SK-N-MC (cell line): ENCODE measurements around the gene CD79B.

Source experiments
- EZH2 ChIP-seq: fragments of 200-600 bp; sonication (generic); IDR thresholded peaks from one replicate; pipeline ENCODE4 v1.6.1; 2017; ENCODE audit warnings: antibody characterized with exemption
- FOXP2 ChIP-seq: optimal IDR thresholded peaks from 2 replicates; pipeline ENCODE3; 2011; ENCODE audit warnings: mild to moderate bottlenecking, moderate library complexity; ENCODE audit not compliant: insufficient read depth; ENCODE audit errors: extremely low read length, control extremely low read depth
- POLR2AphosphoS5 ChIP-seq: IDR thresholded peaks from 2 replicates; pipeline ENCODE4 v1.6.1; 2012; ENCODE audit warnings: mild to moderate bottlenecking, low read depth, low read length, borderline replicate concordance

GRCh38 chr17:63948521-63948920 lies 16.4 kb upstream of the CD79B start:
- TF ChIP-seq EZH2: no peak
- TF ChIP-seq POLR2AphosphoS5: no peak
- no peak for TF ChIP-seq FOXP2
